ENCODE results near the gene OTX2. TPM values are rescaled to one million over a fixed set of nuclear protein-coding genes. Genes with fewer than 3 reads are reported as not detected.

OTX2 gene
- total RNA-seq (2014; rRNA removed; shearing (Covaris generic)) = not detected in 2 replicates
- total RNA-seq (2022) = not detected in 2 replicates
- not detected for Bru-seq, nascent RNA
- not detected for BruChase-seq, experiment 1, labeled RNA remaining after a 6-hour chase
- not detected for BruChase-seq, experiment 2, labeled RNA remaining after a 2-hour chase
- long read RNA-seq = 0 reads

DNA sequence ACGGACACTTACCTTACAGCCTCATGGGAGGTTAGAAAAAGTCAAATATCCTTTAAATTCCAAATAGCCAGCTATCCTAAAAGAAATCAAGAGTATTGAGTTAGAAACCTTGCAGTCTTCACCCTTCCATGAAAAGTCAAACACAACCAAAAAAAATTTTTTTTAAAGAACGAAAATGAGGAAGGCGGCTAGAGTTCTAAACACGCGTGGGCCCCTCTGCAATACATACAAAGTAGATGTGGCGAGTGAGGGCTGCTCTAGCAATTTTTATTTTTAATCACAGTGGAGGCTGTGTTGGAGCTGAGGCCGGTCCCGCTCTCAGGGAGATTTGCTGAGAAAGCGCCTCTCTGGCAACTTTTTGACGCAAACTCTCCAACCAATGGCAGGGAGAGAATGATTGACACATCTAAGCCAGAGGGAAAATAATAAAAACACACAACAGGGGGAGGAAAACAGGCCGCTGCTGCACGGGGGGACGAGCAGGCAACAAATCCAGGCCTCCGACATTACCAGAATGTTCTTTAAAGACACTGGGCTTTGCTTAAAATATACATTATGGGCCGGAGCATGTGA lies at the start of gene OTX2:
Gene OTX2 (minus strand): TSS at position 333 of the 573 bp plus-strand sequence. CDS start 5,023 bp downstream, outside the sequence.
- Histone ChIP-seq H3K36me3 (ENCODE audit: insufficient read depth, low read length) (no peaks in the 10 kb centered on the region), H3K9me3 (ENCODE audit: low read length) (no peaks in the 10 kb centered on the region), H2AFZ (ENCODE audit: low read length) (no peak within 1 kb of the TSS), H3K4me3 (ENCODE audit: low read depth, low read length, poor library complexity, severe bottlenecking) (no peak within 1 kb of the TSS), H3K27ac (ENCODE audit: low read depth, low read length, poor library complexity, severe bottlenecking) (no peak within 1 kb of the TSS), H3K4me1 (ENCODE audit: insufficient read depth, low read length, poor library complexity, severe bottlenecking) (no peaks in the 10 kb centered on the region), H3K79me2 (ENCODE audit: insufficient read depth, low read depth, low read length) (no peaks in the 10 kb centered on the region), H3K9me2 (ENCODE audit: insufficient read depth, low read length) (no peaks in the 10 kb centered on the region), H4K20me1 (ENCODE audit: insufficient read depth, low read length) (no peaks in the 10 kb centered on the region), H3K4me2 (ENCODE audit: low read length) (no peak within 1 kb of the TSS)
- DNase-seq (ENCODE audit: low spot score) = no peak
- intact Hi-C loops (cut with micrococcal nuclease; ENCODE audit: unreplicated experiment) = no loop called here
- POLR2A ChIA-PET = no interaction called here
- CTCF ChIA-PET (ENCODE audit: unreplicated experiment) = no interaction called here
- TF ChIP-seq EZH2phosphoT487 (IDR thresholded peaks at IDR 0.05; ENCODE audit: borderline replicate concordance, low read depth, low read length) = no peak
- TF ChIP-seq, protein P1, sequence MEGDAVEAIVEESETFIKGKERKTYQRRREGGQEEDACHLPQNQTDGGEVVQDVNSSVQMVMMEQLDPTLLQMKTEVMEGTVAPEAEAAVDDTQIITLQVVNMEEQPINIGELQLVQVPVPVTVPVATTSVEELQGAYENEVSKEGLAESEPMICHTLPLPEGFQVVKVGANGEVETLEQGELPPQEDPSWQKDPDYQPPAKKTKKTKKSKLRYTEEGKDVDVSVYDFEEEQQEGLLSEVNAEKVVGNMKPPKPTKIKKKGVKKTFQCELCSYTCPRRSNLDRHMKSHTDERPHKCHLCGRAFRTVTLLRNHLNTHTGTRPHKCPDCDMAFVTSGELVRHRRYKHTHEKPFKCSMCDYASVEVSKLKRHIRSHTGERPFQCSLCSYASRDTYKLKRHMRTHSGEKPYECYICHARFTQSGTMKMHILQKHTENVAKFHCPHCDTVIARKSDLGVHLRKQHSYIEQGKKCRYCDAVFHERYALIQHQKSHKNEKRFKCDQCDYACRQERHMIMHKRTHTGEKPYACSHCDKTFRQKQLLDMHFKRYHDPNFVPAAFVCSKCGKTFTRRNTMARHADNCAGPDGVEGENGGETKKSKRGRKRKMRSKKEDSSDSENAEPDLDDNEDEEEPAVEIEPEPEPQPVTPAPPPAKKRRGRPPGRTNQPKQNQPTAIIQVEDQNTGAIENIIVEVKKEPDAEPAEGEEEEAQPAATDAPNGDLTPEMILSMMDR (conservative IDR thresholded peaks at IDR 0.05; ENCODE audit: low read length) = no peak
- no TSS peak for BruUV-seq (replicated peaks)

- Histone ChIP-seq H3K4me3 (ENCODE audit: low read depth, low read length, poor library complexity, severe bottlenecking) (no peak overlapping the region), H3K36me3 (ENCODE audit: insufficient read depth, low read length) (no peaks in the 10 kb centered on the region), H4K20me1 (ENCODE audit: insufficient read depth, low read length) (no peaks in the 10 kb centered on the region), H3K9me3 (ENCODE audit: low read length) (no peaks in the 10 kb centered on the region), H3K4me2 (ENCODE audit: low read length) (no peak overlapping the region), H3K79me2 (ENCODE audit: insufficient read depth, low read depth, low read length) (no peaks in the 10 kb centered on the region), H3K27ac (ENCODE audit: low read depth, low read length, poor library complexity, severe bottlenecking) (no peak overlapping the region), H2AFZ (ENCODE audit: low read length) (no peak overlapping the region), H3K4me1 (ENCODE audit: insufficient read depth, low read length, poor library complexity, severe bottlenecking) (no peaks in the 10 kb centered on the region), H3K9me2 (ENCODE audit: insufficient read depth, low read length) (no peaks in the 10 kb centered on the region)
- no peak for TF ChIP-seq EZH2phosphoT487 (IDR thresholded peaks at IDR 0.05; ENCODE audit: borderline replicate concordance, low read depth, low read length)
- TF ChIP-seq, protein P1 (conservative IDR thresholded peaks at IDR 0.05; ENCODE audit: low read length) = no peak
- CTCF ChIA-PET (ENCODE audit: unreplicated experiment) = interaction anchor here (0.5 kb wide), 1 partner anchor 410 kb away, joined by 3 read pairs; the partner anchor contains the start of genes AP5M1 and EXOC5
- BruUV-seq (replicated peaks) = no TSS peak
- no peak for DNase-seq (ENCODE audit: low spot score)
- intact Hi-C loops (cut with micrococcal nuclease; ENCODE audit: unreplicated experiment) = no loop called here
- POLR2A ChIA-PET = interaction anchor here (0.6 to 0.7 kb wide), 2 partner anchors 14 to 56 kb away, joined by 3 to 8 read pairs; no protein-coding TSS in a partner anchor
Observed at GRCh38 chr14:56858422-56858821, 48.1 kb upstream of the OTX2 start.

GRCh38 chr14:56857216-56857615 lies 46.9 kb upstream of the OTX2 start:
- BruUV-seq (replicated peaks) = no TSS peak
- no peak for DNase-seq (ENCODE audit: low spot score)
- Histone ChIP-seq H3K4me2 (ENCODE audit: low read length) (no peak overlapping the region), H3K9me2 (ENCODE audit: insufficient read depth, low read length) (no peaks in the 10 kb centered on the region), H3K4me3 (ENCODE audit: low read depth, low read length, poor library complexity, severe bottlenecking) (no peak overlapping the region), H2AFZ (ENCODE audit: low read length) (no peak overlapping the region), H4K20me1 (ENCODE audit: insufficient read depth, low read length) (no peaks in the 10 kb centered on the region), H3K4me1 (ENCODE audit: insufficient read depth, low read length, poor library complexity, severe bottlenecking) (no peaks in the 10 kb centered on the region), H3K9me3 (ENCODE audit: low read length) (no peaks in the 10 kb centered on the region), H3K36me3 (ENCODE audit: insufficient read depth, low read length) (no peaks in the 10 kb centered on the region), H3K27ac (ENCODE audit: low read depth, low read length, poor library complexity, severe bottlenecking) (no peak overlapping the region), H3K79me2 (ENCODE audit: insufficient read depth, low read depth, low read length) (no peaks in the 10 kb centered on the region)
- CTCF ChIA-PET (ENCODE audit: unreplicated experiment) = no interaction called here
- intact Hi-C loops (cut with micrococcal nuclease; ENCODE audit: unreplicated experiment) = no loop called here
- no peak for TF ChIP-seq EZH2phosphoT487 (IDR thresholded peaks at IDR 0.05; ENCODE audit: borderline replicate concordance, low read depth, low read length)
- TF ChIP-seq, protein P1 (conservative IDR thresholded peaks at IDR 0.05; ENCODE audit: low read length) = no peak
- POLR2A ChIA-PET = no interaction called here
